CD14-positive monocyte (primary cell): ENCODE results near the gene GJA5. TPM values are rescaled to one million over a fixed set of nuclear protein-coding genes. Genes with fewer than 3 reads are reported as not detected.

Experiments
- DNase-seq, 3 donors: peaks; one replicate each; pipeline ENCODE4 v3.0.0-alpha.2; 2011 to 2022
- H2AFZ ChIP-seq: 2 replicates; pipeline ENCODE4 v1.6.0; 2012; ENCODE audit warnings: mild to moderate bottlenecking, low read depth, low read length, inconsistent platforms; ENCODE audit not compliant: insufficient read depth, poor library complexity, severe bottlenecking
- H3K27ac ChIP-seq, 2 donors: 1 replicate in 1 of 2; 2 replicates in 1 of 2; pipeline ENCODE4 v1.5.1; 2012 to 2013; ENCODE audit warnings: low read length in 2 of 2, control low read depth in 1 of 2, inconsistent platforms in 1 of 2, low read depth in 1 of 2, mild to moderate bottlenecking in 1 of 2
- H3K27me3 ChIP-seq, 2 donors: one replicate each; pipeline versions ENCODE4 v1.6.0 to v1.6.1; 2011 to 2013; ENCODE audit warnings: low read length in 2 of 2; ENCODE audit not compliant: control insufficient read depth in 2 of 2, insufficient read depth in 2 of 2
- H3K36me3 ChIP-seq, 2 donors: replicated peaks in 1 of 2; 1 replicate in 1 of 2; 2 replicates in 1 of 2; pipeline versions ENCODE4 v1.5.1 to v1.6.1; 2012 to 2013; ENCODE audit warnings: low read length in 2 of 2, control low read depth in 1 of 2, inconsistent platforms in 1 of 2, mild to moderate bottlenecking in 1 of 2; ENCODE audit not compliant: insufficient read depth in 2 of 2, control insufficient read depth in 1 of 2
- H3K4me1 ChIP-seq, 2 donors: 1 replicate in 1 of 2; 2 replicates in 1 of 2; pipeline versions ENCODE4 v1.5.1 to v1.6.1; 2012 to 2013; ENCODE audit warnings: low read length in 2 of 2, control low read depth in 1 of 2, inconsistent platforms in 1 of 2, mild to moderate bottlenecking in 1 of 2, moderate library complexity in 1 of 2; ENCODE audit not compliant: insufficient read depth in 2 of 2, control insufficient read depth in 1 of 2
- H3K4me2 ChIP-seq: replicated peaks from 2 replicates; pipeline ENCODE3; 2012; ENCODE audit warnings: low read length, moderate library complexity, mild to moderate bottlenecking; ENCODE audit not compliant: poor library complexity, severe bottlenecking; ENCODE audit errors: extremely low read depth
- H3K4me3 ChIP-seq, 3 experiments: fragments of 200-600 bp in 1 of 3; sonication (generic) in 1 of 3; replicated peaks in 1 of 3; 1 replicate in 2 of 3; 2 replicates in 1 of 3; pipeline ENCODE4 v1.5.1; 2011 to 2013; ENCODE audit warnings: low read length in 3 of 3, mild to moderate bottlenecking in 3 of 3, control low read depth in 2 of 3, low read depth in 2 of 3, inconsistent platforms in 1 of 3, moderate library complexity in 1 of 3
- H3K79me2 ChIP-seq: 2 replicates; pipeline ENCODE4 v1.6.0; 2012; ENCODE audit warnings: mild to moderate bottlenecking, control low read depth, inconsistent platforms, low read length, moderate library complexity; ENCODE audit not compliant: insufficient read depth
- H3K9ac ChIP-seq: 2 replicates; pipeline ENCODE4 v1.6.0; 2017; ENCODE audit warnings: low read length, mild to moderate bottlenecking; ENCODE audit not compliant: insufficient read depth, poor library complexity, severe bottlenecking
- H3K9me3 ChIP-seq, 2 donors: replicated peaks in 1 of 2; 1 replicate in 1 of 2; 2 replicates in 1 of 2; pipeline versions ENCODE4 v1.5.1 to v1.6.1; 2012 to 2013; ENCODE audit warnings: low read length in 2 of 2, control low read depth in 1 of 2; ENCODE audit not compliant: control insufficient read depth in 1 of 2, insufficient read depth in 1 of 2
- H4K20me1 ChIP-seq: 2 replicates; pipeline ENCODE4 v1.6.0; 2012; ENCODE audit warnings: mild to moderate bottlenecking, low read length, control low read depth, moderate library complexity; ENCODE audit not compliant: insufficient read depth
- H3K27ac Mint-ChIP-seq, 7 donors: one replicate each; pipeline ENCODE4 v1.8.0; 2020; ENCODE audit warnings: mild to moderate bottlenecking in 7 of 7, mixed read lengths in 7 of 7, moderate library complexity in 6 of 7, inconsistent platforms in 2 of 7
- H3K27me3 Mint-ChIP-seq, 3 donors: one replicate each; pipeline ENCODE4 v1.8.0; 2021 to 2022; ENCODE audit warnings: low read depth in 3 of 3, mild to moderate bottlenecking in 3 of 3, mixed read lengths in 3 of 3, moderate library complexity in 3 of 3, inconsistent platforms in 1 of 3
- H3K36me3 Mint-ChIP-seq, 2 donors: one replicate each; pipeline ENCODE4 v1.8.0; 2020; ENCODE audit warnings: mixed read lengths in 2 of 2, inconsistent platforms in 1 of 2, mild to moderate bottlenecking in 1 of 2
- H3K4me1 Mint-ChIP-seq: one replicate; pipeline ENCODE4 v1.8.0; 2020; ENCODE audit warnings: mild to moderate bottlenecking, mixed read lengths
- H3K4me3 Mint-ChIP-seq, 2 donors: one replicate each; pipeline ENCODE4 v1.8.0; 2020; ENCODE audit warnings: mild to moderate bottlenecking in 2 of 2, mixed read lengths in 2 of 2, moderate library complexity in 1 of 2
- H3K9me3 Mint-ChIP-seq, 7 donors: one replicate each; pipeline ENCODE4 v1.8.0; 2020 to 2022; ENCODE audit warnings: mixed read lengths in 7 of 7, mild to moderate bottlenecking in 6 of 7, moderate library complexity in 6 of 7, inconsistent platforms in 2 of 7
- CTCF ChIP-seq: fragments of 200-600 bp; IDR thresholded peaks from one replicate; pipeline ENCODE4 v1.8.0; 2022; ENCODE audit warnings: antibody characterized with exemption, mild to moderate bottlenecking
- WGBS: methylation state at CpG from one replicate; pipeline ENCODE4 v1.1.5; 2013; ENCODE audit warnings: missing lambda C conversion rate; ENCODE audit not compliant: insufficient coverage; 5-methylcytosine and 5-hydroxymethylcytosine counted together
- intact Hi-C, 2 donors: fragments of 100-400 bp; cut with micrococcal nuclease; formaldehyde crosslinking; loops; one replicate each; pipeline versions ENCODE4 v1.15.0 to v1.15.1; 2023
- polyA plus RNA-seq, 3 donors: library from polyadenylated mRNA; depleted of rRNA in 1 of 3; unstranded in 2 of 3; stranded (reverse) in 1 of 3; fragments of 300-500 nt in 2 of 3; fragments of >200 nt in 1 of 3; fragmentation: Illumina TruSeq in 2 of 3; gene quantifications; 1 replicate in 2 of 3; 2 replicates in 1 of 3; pipeline ENCODE4 v1.2.3, GENCODE V29; 2012 to 2021

Gene GJA5
- polyA plus RNA-seq, 3 donors = not detected

GRCh38 chr1:147758379-147759100, 1.9 kb downstream of the GJA5 start:
- H3K4me3 ChIP-seq = no peak overlapping the region
- H3K4me3 Mint-ChIP-seq = no peak overlapping the region
- H3K4me1 ChIP-seq = no peaks in the 10 kb centered on the region
- no peak overlapping the region for H3K27ac ChIP-seq
- no peak overlapping the region for H3K4me2 ChIP-seq
- no peaks in the 10 kb centered on the region for H3K36me3 Mint-ChIP-seq
- H3K9me3 Mint-ChIP-seq = peaks cover 0 to 2% (median 0%) of the 10 kb centered on the region in 7 donors
- 96% methylated on average over 23 of the region's 24 CpGs for WGBS
- H3K36me3 ChIP-seq = no peaks in the 10 kb centered on the region
- H3K9me3 ChIP-seq = no peaks in the 10 kb centered on the region
- H3K27me3 Mint-ChIP-seq = peaks cover 2 to 8% (median 2%) of the 10 kb centered on the region in 3 donors
- DNase-seq = no peak
- no peak overlapping the region for H3K9ac ChIP-seq
- H3K27me3 ChIP-seq = no peaks in the 10 kb centered on the region
- intact Hi-C loops = no loop called here
- H3K4me1 Mint-ChIP-seq = no peaks in the 10 kb centered on the region
- no peaks in the 10 kb centered on the region for H3K79me2 ChIP-seq
- TF ChIP-seq CTCF = no peak
- no peak overlapping the region for H2AFZ ChIP-seq
- H3K27ac Mint-ChIP-seq = no peak overlapping the region
- H4K20me1 ChIP-seq = no peaks in the 10 kb centered on the region

- intact Hi-C loops = no loop called here
- H3K27me3 Mint-ChIP-seq = peaks cover 2 to 10% (median 2%) of the 10 kb centered on the region in 3 donors
- Histone ChIP-seq H2AFZ (no peak overlapping the region), H3K9ac (no peak overlapping the region), H3K9me3 (no peaks in the 10 kb centered on the region), H3K27ac (no peak overlapping the region), H3K79me2 (no peaks in the 10 kb centered on the region), H3K36me3 (no peaks in the 10 kb centered on the region), H3K27me3 (no peaks in the 10 kb centered on the region), H3K4me2 (no peak overlapping the region), H3K4me3 (no peak overlapping the region), H3K4me1 (no peaks in the 10 kb centered on the region), H4K20me1 (no peaks in the 10 kb centered on the region)
- no peaks in the 10 kb centered on the region for H3K4me1 Mint-ChIP-seq
- H3K27ac Mint-ChIP-seq = no peak overlapping the region
- no peak overlapping the region for H3K4me3 Mint-ChIP-seq
- TF ChIP-seq CTCF = no peak
- WGBS = 67% methylated on average over 1 of the region's 4 CpGs
- no peaks in the 10 kb centered on the region for H3K36me3 Mint-ChIP-seq
- peaks cover 0 to 2% (median 0%) of the 10 kb centered on the region in 7 donors for H3K9me3 Mint-ChIP-seq
- DNase-seq = no peak
These were observed 3.1 kb downstream of the GJA5 start for GRCh38 chr1:147757015-147757990.
